Measurements from ENCODE around the gene PSMB11.
A peak's percentile ranks its signal among the peaks of the same experiment; 100 is the strongest.

The PSMB11 gene

DNA sequence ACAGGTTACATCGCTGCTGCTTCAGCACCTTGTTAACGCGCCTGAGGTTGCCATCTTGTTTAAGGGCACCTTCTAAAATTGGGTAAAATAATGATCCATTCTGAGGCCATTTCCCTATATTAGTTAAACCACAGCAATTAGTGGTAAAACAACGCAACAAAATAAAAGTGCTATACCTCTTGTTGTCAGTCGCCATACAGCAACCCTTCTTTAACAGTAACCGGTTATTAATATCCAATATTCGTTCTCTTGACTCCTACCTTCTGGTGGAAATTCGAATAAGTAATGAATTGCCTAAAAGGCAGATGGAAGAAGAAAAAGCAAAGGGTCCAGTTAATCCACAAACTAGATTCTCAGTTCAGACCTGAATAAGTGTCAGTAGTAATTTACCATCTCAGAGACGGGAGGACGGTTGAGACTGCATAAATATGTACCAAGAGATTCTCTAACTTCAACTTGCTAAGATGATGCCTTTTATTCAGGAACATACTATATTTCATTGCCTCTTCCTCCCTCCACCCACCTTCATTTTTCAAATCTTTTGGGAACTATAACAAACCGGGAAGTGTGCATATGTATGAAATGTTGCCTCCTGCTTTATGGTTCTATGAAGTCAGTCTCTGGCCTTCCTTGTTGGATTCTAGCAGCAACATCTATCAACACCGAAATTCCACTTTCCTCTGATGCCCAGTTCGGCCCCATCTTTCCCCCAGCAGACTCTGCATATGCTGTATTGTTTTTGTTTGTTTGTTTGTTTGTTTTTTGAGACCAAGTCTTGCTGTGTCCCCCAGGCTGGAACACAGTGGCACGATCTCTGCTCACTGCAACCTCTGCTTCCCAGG is 6.5 kb upstream of the PSMB11 start:
- peak overlapping the region; percentile 100 for H3K9ac ChIP-seq
- peaks cover 17% of the 10 kb centered on the region for H3K79me2 ChIP-seq (ENCODE audit: insufficient read depth, low read depth)
- H3K36me3 ChIP-seq (ENCODE audit: insufficient read depth): 0 out of 2 replicates have a peak, but pooled peaks cover 6% of the 10 kb centered on the region
- peaks cover 12% of the 10 kb centered on the region for H3K4me1 ChIP-seq (ENCODE audit: low read depth, poor library complexity, severe bottlenecking)
- H3K27me3 ChIP-seq (ENCODE audit: insufficient read depth, low read depth): no peaks in the 10 kb centered on the region
- no peak for TF ChIP-seq CTCF (conservative IDR thresholded peaks at IDR 0.05; ENCODE audit: low read depth, low read length)
- H3K27ac ChIP-seq: peak overlapping the region; percentile 96
- H3K4me2 ChIP-seq: peak overlapping the region; percentile 9; the same call in 1 of the 2 replicates
- no peaks in the 10 kb centered on the region for H4K20me1 ChIP-seq (ENCODE audit: insufficient read depth)
- H3K4me3 ChIP-seq (IDR thresholded peaks at IDR 0.05; ENCODE audit: insufficient read depth, low read depth, low read length): no peak overlapping the region
- H2AFZ ChIP-seq (ENCODE audit: low read depth): peak overlapping the region; percentile 58

DNA sequence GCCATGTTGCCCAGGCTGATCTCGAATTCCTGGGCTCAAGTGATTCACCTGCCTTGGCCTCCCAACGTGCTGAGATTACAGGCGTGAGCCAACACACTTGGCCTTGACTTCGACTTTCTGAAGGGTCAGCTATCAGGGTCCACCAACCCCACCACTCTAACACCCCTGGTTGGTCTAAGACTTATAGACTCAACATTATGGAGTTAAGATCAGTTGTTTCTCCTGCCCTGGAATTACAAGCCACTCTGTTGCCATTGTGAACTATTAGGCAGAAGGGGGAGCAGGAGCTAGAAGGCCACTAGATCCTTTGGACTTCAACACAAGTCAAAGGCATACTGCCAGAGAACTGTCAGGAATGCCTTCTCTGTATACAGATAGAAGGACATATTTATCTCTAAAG is 1.9 kb upstream of the PSMB11 start:
- no peak overlapping the region for H3K4me3 ChIP-seq (IDR thresholded peaks at IDR 0.05; ENCODE audit: insufficient read depth, low read depth, low read length)
- no peaks in the 10 kb centered on the region for H4K20me1 ChIP-seq (ENCODE audit: insufficient read depth)
- no peak overlapping the region for H3K4me2 ChIP-seq
- H3K4me1 ChIP-seq (ENCODE audit: low read depth, poor library complexity, severe bottlenecking): peaks cover 7% of the 10 kb centered on the region
- H3K27me3 ChIP-seq (ENCODE audit: insufficient read depth, low read depth): no peaks in the 10 kb centered on the region
- no peak for TF ChIP-seq CTCF (conservative IDR thresholded peaks at IDR 0.05; ENCODE audit: low read depth, low read length)
- H3K36me3 ChIP-seq (ENCODE audit: insufficient read depth): no peaks in the 10 kb centered on the region
- H3K27ac ChIP-seq: no peak overlapping the region
- H3K79me2 ChIP-seq (ENCODE audit: insufficient read depth, low read depth): no peaks in the 10 kb centered on the region
- no peak overlapping the region for H2AFZ ChIP-seq (ENCODE audit: low read depth)
- H3K9ac ChIP-seq: no peak overlapping the region

DNA sequence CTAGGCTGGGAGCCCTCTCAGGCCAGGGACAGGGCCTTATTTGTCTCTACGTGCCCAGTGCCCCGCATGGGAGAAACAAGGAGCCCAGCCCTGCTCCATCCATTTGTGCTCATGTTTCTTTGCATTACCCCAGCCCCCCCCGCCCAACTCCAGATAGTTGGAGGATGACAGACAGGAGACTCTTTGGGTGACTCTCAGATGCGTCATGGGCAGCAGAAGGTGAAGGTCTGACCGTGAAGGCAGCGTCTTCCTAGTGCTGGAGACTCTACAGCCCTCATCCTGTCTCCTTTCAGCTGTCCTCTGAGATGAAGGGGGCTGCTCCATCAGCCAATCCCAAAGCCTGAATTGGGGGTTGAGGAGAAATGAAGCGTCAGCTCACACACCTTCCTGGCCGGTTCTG is 283 bp upstream of the PSMB11 start:
- Histone ChIP-seq H2AFZ (ENCODE audit: low read depth) (no peak overlapping the region), H3K36me3 (ENCODE audit: insufficient read depth) (no peaks in the 10 kb centered on the region), H3K4me3 (IDR thresholded peaks at IDR 0.05; ENCODE audit: insufficient read depth, low read depth, low read length) (no peak overlapping the region), H3K27me3 (ENCODE audit: insufficient read depth, low read depth) (no peaks in the 10 kb centered on the region), H3K4me1 (ENCODE audit: low read depth, poor library complexity, severe bottlenecking) (no peaks in the 10 kb centered on the region), H3K27ac (no peak overlapping the region), H3K4me2 (no peak overlapping the region), H3K79me2 (ENCODE audit: insufficient read depth, low read depth) (no peaks in the 10 kb centered on the region), H4K20me1 (ENCODE audit: insufficient read depth) (no peaks in the 10 kb centered on the region), H3K9ac (no peak overlapping the region)
- TF ChIP-seq CTCF (conservative IDR thresholded peaks at IDR 0.05; ENCODE audit: low read depth, low read length): no peak

- no peaks in the 10 kb centered on the region for H4K20me1 ChIP-seq (ENCODE audit: insufficient read depth)
- H3K79me2 ChIP-seq (ENCODE audit: insufficient read depth, low read depth): no peaks in the 10 kb centered on the region
- H3K4me2 ChIP-seq: no peak overlapping the region
- no peaks in the 10 kb centered on the region for H3K4me1 ChIP-seq (ENCODE audit: low read depth, poor library complexity, severe bottlenecking)
- H3K36me3 ChIP-seq (ENCODE audit: insufficient read depth): no peaks in the 10 kb centered on the region
- no peak overlapping the region for H3K9ac ChIP-seq
- H3K27ac ChIP-seq: no peak overlapping the region
- no peaks in the 10 kb centered on the region for H3K27me3 ChIP-seq (ENCODE audit: insufficient read depth, low read depth)
- no peak overlapping the region for H2AFZ ChIP-seq (ENCODE audit: low read depth)
- no peak overlapping the region for H3K4me3 ChIP-seq (IDR thresholded peaks at IDR 0.05; ENCODE audit: insufficient read depth, low read depth, low read length)
- no peak for TF ChIP-seq CTCF (conservative IDR thresholded peaks at IDR 0.05; ENCODE audit: low read depth, low read length)
Observed at GRCh38 chr14:23043145-23043544, 1.1 kb downstream of the PSMB11 start.
